ENCODE data around the gene CHCHD4.

DNA sequence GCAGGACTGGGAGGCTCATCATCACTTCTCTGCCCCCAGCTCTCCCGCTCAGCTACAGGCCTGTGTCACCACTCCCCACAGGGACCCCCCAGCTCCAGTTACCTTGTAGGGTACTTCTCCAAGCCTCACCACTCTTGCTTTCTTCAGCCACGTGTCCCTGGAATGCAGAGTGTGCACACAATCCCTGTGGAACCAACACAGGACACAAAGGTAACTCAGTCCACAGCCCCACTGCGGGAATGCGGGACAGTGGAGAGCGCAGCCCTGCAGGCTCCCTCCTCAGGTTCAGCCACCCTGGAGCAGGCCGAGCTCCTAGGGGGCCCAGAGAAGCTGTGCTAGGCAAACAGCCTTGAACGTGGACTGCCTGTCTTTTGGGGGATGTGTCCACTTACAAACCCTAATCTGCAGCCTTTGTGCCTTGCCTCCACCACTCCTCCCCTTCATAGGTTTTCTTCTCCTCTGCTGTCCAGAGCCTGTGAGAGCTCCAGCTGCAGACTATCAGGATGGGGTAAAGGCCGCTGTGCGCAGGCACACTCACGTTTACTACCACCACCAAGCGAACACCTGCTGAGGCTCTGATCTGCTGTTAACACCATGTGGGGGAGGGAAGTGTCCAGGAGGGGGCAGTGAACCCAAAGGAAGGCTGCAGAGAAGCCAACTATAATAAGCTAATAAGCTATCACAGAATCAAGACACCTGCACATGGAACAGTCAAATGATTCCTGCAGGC lies 27.7 kb upstream of the CHCHD4 start:
- TF ChIP-seq, protein P1, sequence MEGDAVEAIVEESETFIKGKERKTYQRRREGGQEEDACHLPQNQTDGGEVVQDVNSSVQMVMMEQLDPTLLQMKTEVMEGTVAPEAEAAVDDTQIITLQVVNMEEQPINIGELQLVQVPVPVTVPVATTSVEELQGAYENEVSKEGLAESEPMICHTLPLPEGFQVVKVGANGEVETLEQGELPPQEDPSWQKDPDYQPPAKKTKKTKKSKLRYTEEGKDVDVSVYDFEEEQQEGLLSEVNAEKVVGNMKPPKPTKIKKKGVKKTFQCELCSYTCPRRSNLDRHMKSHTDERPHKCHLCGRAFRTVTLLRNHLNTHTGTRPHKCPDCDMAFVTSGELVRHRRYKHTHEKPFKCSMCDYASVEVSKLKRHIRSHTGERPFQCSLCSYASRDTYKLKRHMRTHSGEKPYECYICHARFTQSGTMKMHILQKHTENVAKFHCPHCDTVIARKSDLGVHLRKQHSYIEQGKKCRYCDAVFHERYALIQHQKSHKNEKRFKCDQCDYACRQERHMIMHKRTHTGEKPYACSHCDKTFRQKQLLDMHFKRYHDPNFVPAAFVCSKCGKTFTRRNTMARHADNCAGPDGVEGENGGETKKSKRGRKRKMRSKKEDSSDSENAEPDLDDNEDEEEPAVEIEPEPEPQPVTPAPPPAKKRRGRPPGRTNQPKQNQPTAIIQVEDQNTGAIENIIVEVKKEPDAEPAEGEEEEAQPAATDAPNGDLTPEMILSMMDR (IDR thresholded peaks at IDR 0.05), result no peak
- no peak for TF ChIP-seq NFYB (CRISPR knock-in tag; conservative IDR thresholded peaks at IDR 0.05; ENCODE audit: low read depth)
- no peak for TF ChIP-seq TP53 (CRISPR knock-in tag; IDR thresholded peaks at IDR 0.05)
- TF ChIP-seq NR2C2 (CRISPR knock-in tag; IDR thresholded peaks at IDR 0.05), result no peak
- TF ChIP-seq ZNF121 (CRISPR knock-in tag; IDR thresholded peaks at IDR 0.05), result no peak
- TF ChIP-seq SP1 (CRISPR knock-in tag; conservative IDR thresholded peaks at IDR 0.05), result no peak
- no peak for TF ChIP-seq ESRRA (CRISPR knock-in tag; IDR thresholded peaks at IDR 0.05; ENCODE audit: borderline replicate concordance)
- TF ChIP-seq TEAD4 (CRISPR knock-in tag; IDR thresholded peaks at IDR 0.05), result no peak
- no peak for TF ChIP-seq FOXJ3 (CRISPR knock-in tag; IDR thresholded peaks at IDR 0.05; ENCODE audit: borderline replicate concordance)
- TF ChIP-seq, protein P2, sequence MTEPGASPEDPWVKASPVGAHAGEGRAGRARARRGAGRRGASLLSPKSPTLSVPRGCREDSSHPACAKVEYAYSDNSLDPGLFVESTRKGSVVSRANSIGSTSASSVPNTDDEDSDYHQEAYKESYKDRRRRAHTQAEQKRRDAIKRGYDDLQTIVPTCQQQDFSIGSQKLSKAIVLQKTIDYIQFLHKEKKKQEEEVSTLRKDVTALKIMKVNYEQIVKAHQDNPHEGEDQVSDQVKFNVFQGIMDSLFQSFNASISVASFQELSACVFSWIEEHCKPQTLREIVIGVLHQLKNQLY (CRISPR knock-in tag; IDR thresholded peaks at IDR 0.05), result no peak
- TF ChIP-seq CREB1 (CRISPR knock-in tag; IDR thresholded peaks at IDR 0.05), result no peak
